HCT116 (cell line): ENCODE results near the gene BRINP1. TPM values are rescaled to one million over a fixed set of nuclear protein-coding genes. Genes with fewer than 3 reads are reported as not detected.

Experiments used
- ATAC-seq: fragments of 200-7000 bp; cut with Tn5 transposase; 2 replicates; pipeline ENCODE4 v1.9.1; 2020; ENCODE audit warnings: mild to moderate bottlenecking, moderate library complexity
- BruUV-seq: library from RNA; stranded (reverse); fragments of 400-500 nt; replicated peaks from 2 replicates; lab custom pipeline; 2021; lab: Mats Ljungman, UMichigan
- CTCF ChIA-PET: fragments of 300-600 bp; sonication (Branson Sonifier 250); formaldehyde crosslinking; loops from one replicate; lab custom pipeline; 2021; ENCODE audit warnings: antibody characterized with exemption; lab: Charles Lee
- POLR2A ChIA-PET: fragments of 300-600, 350-600 bp; sonication (Branson Sonifier 250); formaldehyde crosslinking; loops from one replicate; lab custom pipeline; 2021; ENCODE audit warnings: antibody characterized with exemption; lab: Charles Lee
- RAD21 ChIA-PET, 2 experiments: fragments of 300-600 bp; sonication (Branson Sonifier 250); formaldehyde crosslinking; loops; one replicate each; lab custom pipeline; 2023; ENCODE audit warnings: low total read pairs in 2 of 2; ENCODE audit not compliant: uncharacterized antibody in 2 of 2, unreplicated experiment in 2 of 2, low non-redundant PET in 1 of 2; lab: Charles Lee
- DNase-seq: peaks from one replicate; pipeline ENCODE4 v3.0.0-alpha.2; 2010; ENCODE audit warnings: low read depth, low spot score
- H2AFZ ChIP-seq: fragments of 200-600 bp; shearing (Covaris generic), sonication (generic); 2 replicates; pipeline ENCODE4 v1.6.1; 2017; ENCODE audit warnings: low read depth, mixed run types, mixed read lengths, antibody characterized with exemption, low read length; ENCODE audit not compliant: poor library complexity, severe bottlenecking
- H3K27ac ChIP-seq: 2 replicates; pipeline ENCODE4 v1.5.1; 2012; ENCODE audit warnings: low read depth, low read length
- H3K27me3 ChIP-seq: fragments of 200-600 bp; sonication (generic); 2 replicates; pipeline ENCODE4 v1.6.1; 2016; ENCODE audit warnings: mixed run types, low read length, mixed read lengths; ENCODE audit not compliant: insufficient read depth
- H3K36me3 ChIP-seq, 2 experiments: fragments of 200-500 bp in 1 of 2; fragments of 200-600 bp in 1 of 2; sonication (Bioruptor generic) in 1 of 2; sonication (generic) in 1 of 2; 2 replicates each; pipeline versions ENCODE4 v1.5.1 to v1.6.1; 2014 to 2016; ENCODE audit warnings: low read length in 2 of 2, inconsistent platforms in 1 of 2, mixed read lengths in 1 of 2, mixed run types in 1 of 2; ENCODE audit not compliant: insufficient read depth in 2 of 2, control insufficient read depth in 1 of 2
- H3K4me1 ChIP-seq, 2 experiments: fragments of 200-600 bp in 1 of 2; sonication (generic) in 1 of 2; 2 replicates each; pipeline versions ENCODE4 v1.5.1 to v1.6.1; 2012 to 2017; ENCODE audit warnings: low read length in 2 of 2, inconsistent platforms in 1 of 2, mild to moderate bottlenecking in 1 of 2, mixed read lengths in 1 of 2, mixed run types in 1 of 2, moderate library complexity in 1 of 2; ENCODE audit not compliant: insufficient read depth in 2 of 2, control insufficient read depth in 1 of 2
- H3K4me2 ChIP-seq: fragments of 200-600 bp; sonication (generic); 2 replicates; pipeline ENCODE4 v1.6.1; 2017; ENCODE audit warnings: mixed run types, low read length, mixed read lengths
- H3K4me3 ChIP-seq, 2 experiments: fragments of 200-600 bp in 1 of 2; sonication (generic) in 1 of 2; replicated peaks in 1 of 2; 2 replicates each; pipeline ENCODE4 v1.5.1; 2011 to 2016; ENCODE audit warnings: low read length in 2 of 2, control low read depth in 1 of 2, low read depth in 1 of 2, mild to moderate bottlenecking in 1 of 2, mixed read lengths in 1 of 2, mixed run types in 1 of 2
- H3K79me2 ChIP-seq: fragments of 200-600 bp; sonication (generic); 2 replicates; pipeline ENCODE4 v1.6.1; 2017; ENCODE audit warnings: mild to moderate bottlenecking, mixed run types, low read length, moderate library complexity, mixed read lengths; ENCODE audit not compliant: insufficient read depth
- H3K9ac ChIP-seq: fragments of 200-600 bp; sonication (generic); 2 replicates; pipeline ENCODE4 v1.6.1; 2016; ENCODE audit warnings: low read length, mixed read lengths
- H3K9me2 ChIP-seq: fragments of 200-600 bp; sonication (generic), shearing (Covaris generic); 2 replicates; pipeline ENCODE4 v1.6.1; 2017; ENCODE audit warnings: mixed run types, mild to moderate bottlenecking, moderate library complexity; ENCODE audit not compliant: insufficient read depth
- H3K9me3 ChIP-seq, 2 experiments: fragments of 200-500 bp in 1 of 2; fragments of 200-600 bp in 1 of 2; sonication (Bioruptor generic) in 1 of 2; sonication (generic) in 1 of 2; 2 replicates each; pipeline ENCODE4 v1.6.1; 2014 to 2017; ENCODE audit warnings: low read length in 2 of 2, mixed read lengths in 2 of 2, inconsistent platforms in 1 of 2, low read depth in 1 of 2, mild to moderate bottlenecking in 1 of 2, mixed run types in 1 of 2, moderate library complexity in 1 of 2; ENCODE audit not compliant: control insufficient read depth in 1 of 2, insufficient read depth in 1 of 2
- H4K20me1 ChIP-seq: fragments of 200-600 bp; sonication (generic), shearing (Covaris generic); 2 replicates; pipeline ENCODE4 v1.6.1; 2017; ENCODE audit warnings: mixed run types, mild to moderate bottlenecking, moderate library complexity; ENCODE audit not compliant: insufficient read depth
- CEBPB ChIP-seq: IDR thresholded peaks from 2 replicates; pipeline ENCODE4 v1.6.1; 2012; ENCODE audit warnings: low read depth
- EZH2 ChIP-seq: fragments of 200-600 bp; sonication (generic); IDR thresholded peaks from 2 replicates; pipeline ENCODE4 v1.6.1; 2017; ENCODE audit warnings: antibody characterized with exemption, mixed run types
- EZH2phosphoT487 ChIP-seq: fragments of 200-600 bp; IDR thresholded peaks from 2 replicates; pipeline ENCODE4 v1.6.1; 2018; ENCODE audit warnings: antibody characterized with exemption, borderline replicate concordance
- JUND ChIP-seq: IDR thresholded peaks from 2 replicates; pipeline ENCODE4 v1.6.1; 2012
- POLR2A ChIP-seq: IDR thresholded peaks from 2 replicates; pipeline ENCODE4 v1.7.0; 2011; ENCODE audit warnings: borderline replicate concordance; ENCODE audit not compliant: insufficient read depth, insufficient read length; ENCODE audit errors: extremely low read depth
- POLR2AphosphoS5 ChIP-seq: IDR thresholded peaks from 2 replicates; pipeline ENCODE4 v1.6.1; 2011; ENCODE audit warnings: mild to moderate bottlenecking, low read depth, low read length, moderate library complexity
- REST ChIP-seq: IDR thresholded peaks from 2 replicates; pipeline ENCODE4 v1.6.1; 2012; ENCODE audit warnings: low read depth
- SIN3A ChIP-seq: IDR thresholded peaks from 2 replicates; pipeline ENCODE4 v1.6.1; 2012; ENCODE audit warnings: low read depth
- SP1 ChIP-seq: IDR thresholded peaks from 2 replicates; pipeline ENCODE4 v1.6.1; 2012; ENCODE audit warnings: low read depth
- TCF7L2 ChIP-seq: IDR thresholded peaks from 2 replicates; pipeline ENCODE4 v1.7.0; 2011; ENCODE audit warnings: borderline replicate concordance, inconsistent platforms; ENCODE audit not compliant: insufficient read depth, insufficient read length; ENCODE audit errors: extremely low read depth
- ZFX ChIP-seq: fragments of 450-650 bp; IDR thresholded peaks from 2 replicates; pipeline ENCODE4 v1.6.1; 2017
- intact Hi-C: fragments of 100-400 bp; cut with micrococcal nuclease; formaldehyde crosslinking; loops from 2 replicates; pipeline ENCODE4 v1.10.0; 2022
- total RNA-seq: library from RNA; stranded (reverse); gene quantifications from one replicate; pipeline ENCODE4 v1.2.1, GENCODE V29; 2021; ENCODE audit not compliant: unreplicated experiment

Gene BRINP1
- total RNA-seq, 1 experiment from 2014 or later: not detected

DNA sequence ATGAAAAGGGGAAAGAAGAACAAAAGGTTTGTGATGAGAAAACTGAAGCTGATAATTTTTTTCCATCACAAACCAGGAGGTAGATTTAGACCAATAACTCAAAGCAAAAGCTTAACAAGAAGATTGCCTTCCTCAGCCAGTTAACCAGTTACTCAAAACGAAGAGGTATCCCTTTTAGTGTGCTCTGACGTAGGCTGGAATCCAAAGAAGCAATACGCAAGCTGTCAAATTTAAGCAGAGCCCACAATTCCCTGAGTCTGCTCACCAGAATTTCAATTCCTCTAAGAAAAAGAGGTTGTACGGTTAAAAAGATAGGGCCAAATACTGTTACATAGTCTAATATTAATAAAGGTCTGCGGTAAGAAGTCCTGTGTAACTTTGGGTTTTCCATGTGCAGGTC lies 61.8 kb downstream of the BRINP1 start:
- no peak overlapping the region for H3K27ac ChIP-seq
- POLR2A ChIA-PET: no interaction called here
- RAD21 ChIA-PET: no interaction called here
- H3K9ac ChIP-seq: no peak overlapping the region
- no TSS peak for BruUV-seq
- TF ChIP-seq POLR2A: no peak
- no peak for TF ChIP-seq REST
- no peak for TF ChIP-seq POLR2AphosphoS5
- no peak for TF ChIP-seq EZH2
- TF ChIP-seq JUND: no peak
- no peak for TF ChIP-seq TCF7L2
- H3K4me3 ChIP-seq: no peak overlapping the region
- H3K9me2 ChIP-seq: no peaks in the 10 kb centered on the region
- no peak overlapping the region for H2AFZ ChIP-seq
- intact Hi-C loops: no loop called here
- H3K4me1 ChIP-seq: no peaks in the 10 kb centered on the region
- H3K36me3 ChIP-seq: no peaks in the 10 kb centered on the region
- no peak overlapping the region for H3K4me2 ChIP-seq
- CTCF ChIA-PET: no interaction called here
- H3K27me3 ChIP-seq: no peaks in the 10 kb centered on the region
- DNase-seq: no peak
- H3K9me3 ChIP-seq: peaks cover 4 to 8% of the 10 kb centered on the region in 2 experiments; a peak in 2 of 4 replicates
- H3K79me2 ChIP-seq: no peaks in the 10 kb centered on the region
- ATAC-seq: no peak
- no peaks in the 10 kb centered on the region for H4K20me1 ChIP-seq

GRCh38 chr9:119304555-119304954 lies 64.7 kb downstream of the BRINP1 start:
- POLR2A ChIA-PET: no interaction called here
- no peak for TF ChIP-seq CEBPB
- no peak for TF ChIP-seq POLR2A
- no peak for TF ChIP-seq TCF7L2
- no peak for TF ChIP-seq SP1
- no peak for TF ChIP-seq EZH2phosphoT487
- TF ChIP-seq JUND: no peak
- TF ChIP-seq ZFX: no peak
- no peak for TF ChIP-seq SIN3A
- ATAC-seq: no peak

More at GRCh38 chr9:119304555-119304954, 64.7 kb downstream of the BRINP1 start:
- no peak overlapping the region for H3K27ac ChIP-seq
- intact Hi-C loops: no loop called here
- DNase-seq: no peak
- no TSS peak for BruUV-seq
- H3K4me3 ChIP-seq: no peak overlapping the region
- H3K9ac ChIP-seq: no peak overlapping the region
- no peaks in the 10 kb centered on the region for H3K36me3 ChIP-seq
- H3K4me1 ChIP-seq: no peaks in the 10 kb centered on the region
- ChIA-PET CTCF (no interaction called here), RAD21 (no interaction called here)
- no peaks in the 10 kb centered on the region for H4K20me1 ChIP-seq
- no peak overlapping the region for H3K4me2 ChIP-seq
- H3K9me2 ChIP-seq: no peaks in the 10 kb centered on the region
- H2AFZ ChIP-seq: no peak overlapping the region
- no peaks in the 10 kb centered on the region for H3K79me2 ChIP-seq
- peaks cover 3 to 4% of the 10 kb centered on the region in 2 experiments; a peak in 2 of 4 replicates for H3K9me3 ChIP-seq
- H3K27me3 ChIP-seq: no peaks in the 10 kb centered on the region
